Measurements from ENCODE around the gene SLC37A1.

GRCh38 chr21:42579456-42580075, 65.9 kb downstream of the SLC37A1 start:
- TF ChIP-seq POLR2A (IDR thresholded peaks at IDR 0.05; ENCODE audit: low read length) (no peak), GATA1 (IDR thresholded peaks at IDR 0.05; ENCODE audit: low read depth, low read length) (no peak)

Data from erythroblast (primary cell).